Measurements from ENCODE around the gene AFG3L2. TPM values are rescaled to one million over a fixed set of nuclear protein-coding genes. Genes with fewer than 3 reads are reported as not detected.

Gene AFG3L2
- total and polyA plus RNA-seq, 9 of the 15 experiments (the other 6 are each of a cell fraction or from before 2014, with no cell fraction given), result 24.1 to 109 (median 84.0) TPM

GRCh38 chr18:12359515-12359927, 17.5 kb downstream of the AFG3L2 start (continued):
- TF ChIP-seq CUX1 (CRISPR knock-in tag; IDR thresholded peaks at IDR 0.05) (no peak), TGIF2 (CRISPR knock-in tag; IDR thresholded peaks at IDR 0.05) (no peak), SMARCE1 (IDR thresholded peaks at IDR 0.05) (peak; percentile 94), PCBP1 (IDR thresholded peaks at IDR 0.05; ENCODE audit: low read depth, low read length, poor library complexity, severe bottlenecking) (no peak), FOXP4 (CRISPR knock-in tag; IDR thresholded peaks at IDR 0.05; ENCODE audit: borderline replicate concordance) (no peak), DLX4 (CRISPR knock-in tag; IDR thresholded peaks at IDR 0.05) (no peak), JUND (IDR thresholded peaks at IDR 0.05; ENCODE audit: borderline replicate concordance, low read depth, low read length) (peak; percentile 90), JUND (tag; IDR thresholded peaks at IDR 0.05; ENCODE audit: borderline replicate concordance, low read depth, low read length) (peak; percentile 84), KDM4B (IDR thresholded peaks at IDR 0.05; ENCODE audit: borderline replicate concordance in 2 of 2, low read depth in 1 of 2) (no peak), PRPF4 (IDR thresholded peaks at IDR 0.05; ENCODE audit: insufficient read depth, low read depth, low read length, poor library complexity, severe bottlenecking) (no peak), C11orf30 (IDR thresholded peaks at IDR 0.05; ENCODE audit: low read depth) (peak; percentile 80), IRF9 (tag; IDR thresholded peaks at IDR 0.05) (no peak), CBX1 (IDR thresholded peaks at IDR 0.05; ENCODE audit: low read depth) (no peak), HDAC3 (IDR thresholded peaks at IDR 0.05; ENCODE audit: borderline replicate concordance, partially characterized antibody) (no peak), TEAD2 (tag; IDR thresholded peaks at IDR 0.05) (no peak), EGR1 (conservative IDR thresholded peaks at IDR 0.05) (no peak), RFX5 (IDR thresholded peaks at IDR 0.05; ENCODE audit: low read depth, low read length) (no peak), PRMT5 (CRISPR knock-in tag; IDR thresholded peaks at IDR 0.05) (no peak), E2F3 (CRISPR knock-in tag; IDR thresholded peaks at IDR 0.05) (no peak), TCF7L2 (IDR thresholded peaks at IDR 0.05; ENCODE audit: low read depth, low read length) (no peak)
